ENCODE measurements around the gene LENG8. TPM values are rescaled to one million over a fixed set of nuclear protein-coding genes. Genes with fewer than 3 reads are reported as not detected.

The LENG8 gene
- total RNA-seq, 1 experiment from 2014 or later: 148 TPM

DNA sequence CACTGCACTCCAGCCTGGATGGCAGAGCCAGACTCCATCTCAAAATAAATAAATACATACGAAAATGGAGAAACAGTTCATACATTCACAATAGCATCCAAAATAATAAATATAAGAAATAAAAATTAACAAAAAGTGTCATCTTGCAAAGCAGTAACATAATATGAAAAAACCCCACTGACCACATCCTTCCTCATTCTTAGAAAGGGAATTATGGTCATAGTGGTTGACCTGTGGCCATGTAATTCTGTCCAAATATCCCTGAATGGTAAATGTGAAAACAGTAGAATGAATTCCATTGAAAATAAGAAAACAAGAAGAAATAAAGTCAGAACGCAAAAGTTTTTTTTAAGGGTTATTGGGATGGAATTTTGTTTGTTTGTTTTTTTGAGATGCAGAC is 31.1 kb downstream of the LENG8 start:
- no peaks in the 10 kb centered on the region; the same call in 1 of the 2 replicates for H3K4me1 ChIP-seq (ENCODE audit: insufficient read depth, low read length)
- Mint-ChIP-seq H3K36me3 (ENCODE audit: insufficient read depth in 1 of 3, low read depth in 3 of 3) (peaks cover 0 to 2% (median 0%) of the 10 kb centered on the region in 3 experiments; a peak in 1 of 7 replicates), H3K27ac (no peak overlapping the region), H3K9me3 (peaks cover 7 to 27% of the 10 kb centered on the region in 2 experiments), H3K4me3 (no peak overlapping the region), H3K27me3 (ENCODE audit: low read depth) (peaks cover 15% of the 10 kb centered on the region), H3K4me1 (peaks cover 4 to 5% of the 10 kb centered on the region in 2 experiments; a peak in 3 of 4 replicates)
- H3K27ac ChIP-seq (ENCODE audit: insufficient read length, low read depth, low read length): no peak overlapping the region
- no peak overlapping the region for H2AFZ ChIP-seq (ENCODE audit: low read length)
- TF ChIP-seq, protein P1, sequence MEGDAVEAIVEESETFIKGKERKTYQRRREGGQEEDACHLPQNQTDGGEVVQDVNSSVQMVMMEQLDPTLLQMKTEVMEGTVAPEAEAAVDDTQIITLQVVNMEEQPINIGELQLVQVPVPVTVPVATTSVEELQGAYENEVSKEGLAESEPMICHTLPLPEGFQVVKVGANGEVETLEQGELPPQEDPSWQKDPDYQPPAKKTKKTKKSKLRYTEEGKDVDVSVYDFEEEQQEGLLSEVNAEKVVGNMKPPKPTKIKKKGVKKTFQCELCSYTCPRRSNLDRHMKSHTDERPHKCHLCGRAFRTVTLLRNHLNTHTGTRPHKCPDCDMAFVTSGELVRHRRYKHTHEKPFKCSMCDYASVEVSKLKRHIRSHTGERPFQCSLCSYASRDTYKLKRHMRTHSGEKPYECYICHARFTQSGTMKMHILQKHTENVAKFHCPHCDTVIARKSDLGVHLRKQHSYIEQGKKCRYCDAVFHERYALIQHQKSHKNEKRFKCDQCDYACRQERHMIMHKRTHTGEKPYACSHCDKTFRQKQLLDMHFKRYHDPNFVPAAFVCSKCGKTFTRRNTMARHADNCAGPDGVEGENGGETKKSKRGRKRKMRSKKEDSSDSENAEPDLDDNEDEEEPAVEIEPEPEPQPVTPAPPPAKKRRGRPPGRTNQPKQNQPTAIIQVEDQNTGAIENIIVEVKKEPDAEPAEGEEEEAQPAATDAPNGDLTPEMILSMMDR (conservative IDR thresholded peaks at IDR 0.05): no peak
- H2BK20ac ChIP-seq (ENCODE audit: low read depth, low read length, poor library complexity, severe bottlenecking): no peak overlapping the region
- no peak overlapping the region for H3K18ac ChIP-seq (ENCODE audit: insufficient read length, low read depth, low read length)
- H2BK120ac ChIP-seq (ENCODE audit: low read depth, low read length, poor library complexity, severe bottlenecking): no peak overlapping the region
- H4K5ac ChIP-seq (ENCODE audit: insufficient read length, low read depth, low read length): no peak overlapping the region
- H3K79me2 ChIP-seq (ENCODE audit: insufficient read depth, low read length): no peaks in the 10 kb centered on the region
- no peak overlapping the region for H2BK5ac ChIP-seq (ENCODE audit: insufficient read length, low read length)
- H3K14ac ChIP-seq (ENCODE audit: insufficient read depth, low read length): no peak overlapping the region
- H3K4ac ChIP-seq (ENCODE audit: low read depth, low read length): no peak overlapping the region
- WGBS (ENCODE audit: extremely low coverage, insufficient read length, low lambda C conversion rate): 100% methylated on average over 1 of the region's 2 CpGs
- no peak overlapping the region for H3K9ac ChIP-seq (ENCODE audit: extremely low read depth, insufficient read length, low read length)
- no peak overlapping the region for H4K91ac ChIP-seq (ENCODE audit: insufficient read length, low read depth, low read length)
- H2BK15ac ChIP-seq (ENCODE audit: low read depth, low read length): no peak overlapping the region
- no peak overlapping the region for H2AK5ac ChIP-seq (ENCODE audit: insufficient read length, low read length)
- no peak overlapping the region for H2BK12ac ChIP-seq (ENCODE audit: insufficient read length, low read depth, low read length)
- no peak overlapping the region for H4K8ac ChIP-seq (replicated peaks; ENCODE audit: insufficient read length, low read depth, low read length)
- H3T11ph ChIP-seq (ENCODE audit: low read length): no peak overlapping the region
- no peaks in the 10 kb centered on the region for H3K79me1 ChIP-seq (ENCODE audit: insufficient read depth, low read depth, low read length, poor library complexity, severe bottlenecking)
- no peaks in the 10 kb centered on the region for H3K9me3 ChIP-seq (ENCODE audit: control insufficient read depth, low read depth, low read length)
- DNase-seq: no peak
- no peak overlapping the region for H3K56ac ChIP-seq (ENCODE audit: insufficient read length, low read depth, low read length)
- H3K27me3 ChIP-seq (ENCODE audit: insufficient read depth, low read length): no peaks in the 10 kb centered on the region
- H3K4me2 ChIP-seq (ENCODE audit: insufficient read depth, insufficient read length, low read length): no peak overlapping the region
- no peaks in the 10 kb centered on the region for H3K23me2 ChIP-seq (ENCODE audit: insufficient read length, low read depth, low read length, poor library complexity, severe bottlenecking)
- no peaks in the 10 kb centered on the region for H4K20me1 ChIP-seq (ENCODE audit: control insufficient read depth, insufficient read depth, insufficient read length)
- H3K23ac ChIP-seq (ENCODE audit: insufficient read length, low read depth, low read length): no peak overlapping the region

Measured in H9 (cell line).